ENCODE data around the gene CLEC19A.

CLEC19A gene

DNA sequence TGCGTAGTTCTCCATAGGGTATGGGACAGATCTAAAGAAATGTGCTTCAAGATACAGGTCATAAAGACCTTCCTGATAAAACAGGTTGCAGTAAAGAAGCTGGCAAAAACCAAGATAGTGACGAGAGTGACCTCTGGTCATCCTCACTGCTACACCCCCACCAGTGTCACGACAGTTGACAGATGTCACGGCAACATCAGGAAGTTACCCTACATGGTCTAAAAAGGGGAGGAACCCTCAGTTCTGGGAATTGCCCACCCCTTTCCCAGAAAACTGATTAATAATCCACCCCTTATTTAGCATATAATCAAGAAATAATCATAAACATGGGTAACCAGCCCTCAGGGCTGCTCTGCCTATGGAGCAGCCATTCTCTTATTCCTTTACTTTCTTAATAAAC, 46.3 kb downstream of the CLEC19A start:
- no peak for DNase-seq (ENCODE audit: low read depth)
- TF ChIP-seq, protein P1, sequence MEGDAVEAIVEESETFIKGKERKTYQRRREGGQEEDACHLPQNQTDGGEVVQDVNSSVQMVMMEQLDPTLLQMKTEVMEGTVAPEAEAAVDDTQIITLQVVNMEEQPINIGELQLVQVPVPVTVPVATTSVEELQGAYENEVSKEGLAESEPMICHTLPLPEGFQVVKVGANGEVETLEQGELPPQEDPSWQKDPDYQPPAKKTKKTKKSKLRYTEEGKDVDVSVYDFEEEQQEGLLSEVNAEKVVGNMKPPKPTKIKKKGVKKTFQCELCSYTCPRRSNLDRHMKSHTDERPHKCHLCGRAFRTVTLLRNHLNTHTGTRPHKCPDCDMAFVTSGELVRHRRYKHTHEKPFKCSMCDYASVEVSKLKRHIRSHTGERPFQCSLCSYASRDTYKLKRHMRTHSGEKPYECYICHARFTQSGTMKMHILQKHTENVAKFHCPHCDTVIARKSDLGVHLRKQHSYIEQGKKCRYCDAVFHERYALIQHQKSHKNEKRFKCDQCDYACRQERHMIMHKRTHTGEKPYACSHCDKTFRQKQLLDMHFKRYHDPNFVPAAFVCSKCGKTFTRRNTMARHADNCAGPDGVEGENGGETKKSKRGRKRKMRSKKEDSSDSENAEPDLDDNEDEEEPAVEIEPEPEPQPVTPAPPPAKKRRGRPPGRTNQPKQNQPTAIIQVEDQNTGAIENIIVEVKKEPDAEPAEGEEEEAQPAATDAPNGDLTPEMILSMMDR (conservative IDR thresholded peaks at IDR 0.05; ENCODE audit: low read depth, low read length) = no peak
- H3K4me3 ChIP-seq (ENCODE audit: low read depth, low read length) = no peak overlapping the region

DNA sequence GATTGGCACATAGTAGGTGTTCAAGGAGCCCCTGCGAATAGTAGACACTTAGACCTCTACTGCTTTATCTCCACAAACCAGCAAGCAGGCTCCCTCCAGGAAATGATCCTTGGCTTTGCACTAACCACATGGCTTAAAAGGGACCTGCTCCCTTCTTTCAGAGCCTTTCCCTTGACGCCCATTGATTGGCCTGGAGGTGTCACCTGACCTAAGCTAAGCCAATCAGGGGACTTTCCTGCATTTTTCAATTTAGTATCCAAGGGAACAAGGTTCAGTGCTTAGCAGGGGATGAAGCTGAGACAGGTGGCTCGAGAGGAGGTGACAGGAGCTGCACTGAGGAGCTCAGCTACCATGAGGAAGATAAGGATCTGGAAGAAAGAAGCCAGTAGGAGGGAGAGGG, 52.8 kb downstream of the CLEC19A start:
- no peak for DNase-seq (ENCODE audit: low read depth)
- no peak overlapping the region for H3K4me3 ChIP-seq (ENCODE audit: low read depth, low read length)
- TF ChIP-seq, protein P1 (conservative IDR thresholded peaks at IDR 0.05; ENCODE audit: low read depth, low read length) = no peak

DNA sequence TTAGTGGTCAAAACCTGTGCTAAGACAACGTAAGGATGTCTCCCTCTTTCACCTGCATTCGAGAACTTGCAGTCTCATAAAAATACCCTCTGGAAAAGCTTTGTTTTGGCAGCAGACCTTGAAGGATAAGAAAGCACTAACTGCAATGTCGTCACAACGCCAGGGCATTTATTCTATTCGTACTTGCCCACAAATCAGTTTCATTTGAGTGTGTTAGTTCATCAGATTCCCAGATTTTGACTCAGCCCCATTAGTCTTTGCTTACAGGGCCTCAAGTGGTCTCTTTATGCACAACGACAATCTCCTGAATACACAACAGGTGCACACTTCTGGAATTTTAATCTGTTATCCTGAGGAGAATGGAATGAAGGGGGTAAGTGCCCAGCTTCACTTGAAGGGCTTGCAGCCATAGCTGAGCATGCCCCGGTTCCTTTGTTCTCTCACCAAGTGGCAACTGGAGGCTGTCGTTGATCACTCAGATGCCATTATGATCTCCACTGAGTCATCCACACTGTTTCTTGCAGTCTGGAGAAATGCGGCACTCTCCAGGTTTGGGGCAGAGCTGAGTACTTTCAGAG, 58.8 kb downstream of the CLEC19A start:
- no peak overlapping the region for H3K4me3 ChIP-seq (ENCODE audit: low read depth, low read length)
- TF ChIP-seq, protein P1 (conservative IDR thresholded peaks at IDR 0.05; ENCODE audit: low read depth, low read length) = no peak
- DNase-seq (ENCODE audit: low read depth) = no peak

DNA sequence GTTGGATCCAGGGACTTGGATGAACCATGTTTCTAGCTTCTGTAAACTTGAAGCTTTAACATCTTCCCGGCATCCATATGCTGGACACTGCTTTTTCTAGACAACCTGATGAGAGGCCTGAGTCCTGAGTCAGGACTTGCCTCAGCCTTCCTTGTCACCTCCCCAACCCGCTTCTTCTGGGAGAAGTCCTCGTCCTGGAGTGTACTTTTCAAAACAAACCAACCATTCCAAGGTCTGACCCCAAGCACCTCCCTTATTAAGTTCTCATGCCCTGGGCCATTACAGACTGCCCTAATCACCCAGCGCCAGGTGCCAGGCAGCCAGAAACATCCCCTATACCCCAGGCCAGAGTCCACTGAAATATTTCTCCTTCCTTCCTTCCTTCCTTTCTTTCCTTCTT, 59.4 kb downstream of the CLEC19A start:
- no peak for DNase-seq (ENCODE audit: low read depth)
- TF ChIP-seq, protein P1 (conservative IDR thresholded peaks at IDR 0.05; ENCODE audit: low read depth, low read length) = no peak

DNA sequence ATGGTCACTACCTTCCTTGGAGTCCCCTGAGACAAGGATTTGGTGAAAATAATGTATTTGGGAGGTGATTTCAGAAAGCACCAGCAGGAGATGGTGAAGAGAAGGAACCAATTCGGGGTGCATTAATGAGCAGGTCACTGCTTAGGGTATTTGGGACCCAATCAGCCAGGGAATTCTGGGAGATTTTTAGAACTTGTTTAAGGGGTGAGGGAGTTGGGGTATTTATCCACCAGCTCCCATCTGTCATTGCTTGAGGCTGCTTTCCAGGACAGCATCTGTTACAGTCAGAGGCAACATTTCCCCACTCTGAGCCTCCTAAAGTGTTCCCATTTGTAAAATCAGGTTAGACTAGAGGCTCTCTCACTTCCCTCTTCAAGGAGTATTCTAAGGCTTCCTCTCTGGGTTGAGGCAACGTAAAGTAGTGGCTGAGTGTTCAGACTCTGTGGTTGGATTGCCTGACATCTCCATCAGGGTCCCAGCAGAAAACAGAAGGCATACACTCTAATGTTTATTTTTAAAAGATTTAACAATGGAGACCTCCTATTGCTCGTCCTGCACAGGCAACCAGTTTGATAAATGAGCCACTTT, 60.9 kb downstream of the CLEC19A start:
- DNase-seq (ENCODE audit: low read depth) = no peak
- TF ChIP-seq, protein P1 (conservative IDR thresholded peaks at IDR 0.05; ENCODE audit: low read depth, low read length) = no peak
- no peak overlapping the region for H3K4me3 ChIP-seq (ENCODE audit: low read depth, low read length)

More for the DNA sequence above, 59.4 kb downstream of the CLEC19A start:
- no peak overlapping the region for H3K4me3 ChIP-seq (ENCODE audit: low read depth, low read length)

DNA sequence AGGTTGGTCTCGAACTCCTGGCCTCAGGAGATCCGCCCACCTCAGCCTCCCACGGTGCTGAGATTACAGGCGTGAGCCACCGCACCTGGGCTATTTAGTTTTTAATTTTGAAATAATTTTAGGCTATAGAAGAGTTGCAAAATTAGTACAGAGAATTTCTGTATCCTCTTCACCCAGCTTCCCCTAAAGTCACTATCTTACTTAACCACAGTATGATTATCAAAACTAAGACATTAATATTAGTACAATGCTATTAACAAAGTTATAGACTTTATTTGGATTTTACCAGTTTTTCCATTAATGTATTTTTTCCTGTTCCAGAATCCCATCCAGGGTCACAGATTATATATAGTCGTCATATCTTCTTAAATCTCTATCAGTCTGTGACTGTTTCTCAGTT, 62.6 kb downstream of the CLEC19A start:
- H3K4me3 ChIP-seq (ENCODE audit: low read depth, low read length) = no peak overlapping the region
- TF ChIP-seq, protein P1 (conservative IDR thresholded peaks at IDR 0.05; ENCODE audit: low read depth, low read length) = no peak
- no peak for DNase-seq (ENCODE audit: low read depth)
